IPS-18c (cell line): ENCODE results near the gene IFNA2.
A peak's percentile ranks its signal among the peaks of the same experiment; 100 is the strongest.
"Not testable (repeated sequence)": the region's sequence is repeated elsewhere in the genome, so short reads cannot be mapped to it uniquely, and the experiment has no call there.

ENCODE experiments used
- H3K4me3 ChIP-seq: 2 replicates; pipeline ENCODE4 v1.7.0; 2013; ENCODE audit warnings: low read depth, mild to moderate bottlenecking, low read length, moderate library complexity; ENCODE audit not compliant: insufficient read depth
- H3K9me3 ChIP-seq: one replicate; pipeline ENCODE4 v1.6.1; 2013; ENCODE audit warnings: mild to moderate bottlenecking, low read length, moderate library complexity; ENCODE audit not compliant: control insufficient read depth, insufficient read depth

Gene IFNA2

DNA sequence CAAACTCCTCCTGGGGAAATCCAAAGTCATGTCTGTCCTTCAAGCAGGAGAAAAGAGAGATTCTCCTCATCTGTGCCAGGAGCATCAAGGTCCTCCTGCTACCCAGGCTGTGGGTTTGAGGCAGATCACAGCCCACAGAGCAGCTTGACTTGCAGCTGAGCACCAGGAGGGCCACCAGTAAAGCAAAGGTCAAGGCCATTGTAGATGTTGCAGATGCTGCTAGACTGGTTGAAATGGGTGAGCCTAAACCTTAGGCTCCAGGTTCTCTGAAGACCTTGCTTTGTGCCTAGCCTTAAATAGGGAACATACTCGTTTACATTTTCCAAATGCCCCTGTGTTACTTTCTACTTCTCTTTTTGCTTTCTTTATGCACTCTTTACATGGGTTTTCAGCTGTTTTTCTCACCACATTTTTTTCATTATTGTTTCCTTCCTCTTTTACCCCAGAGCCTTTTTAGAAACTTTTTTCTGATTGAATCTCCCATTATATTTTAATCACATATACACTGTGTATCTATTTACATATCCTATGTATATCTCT lies at the start of gene IFNA2:
IFNA2 (minus strand) TSS at position 268 of the 540 bp plus-strand sequence; CDS start at position 199, 69 bp downstream.
- no peaks in the 10 kb centered on the region for H3K9me3 ChIP-seq
- H3K4me3 ChIP-seq: no peak within 1 kb of the TSS

DNA sequence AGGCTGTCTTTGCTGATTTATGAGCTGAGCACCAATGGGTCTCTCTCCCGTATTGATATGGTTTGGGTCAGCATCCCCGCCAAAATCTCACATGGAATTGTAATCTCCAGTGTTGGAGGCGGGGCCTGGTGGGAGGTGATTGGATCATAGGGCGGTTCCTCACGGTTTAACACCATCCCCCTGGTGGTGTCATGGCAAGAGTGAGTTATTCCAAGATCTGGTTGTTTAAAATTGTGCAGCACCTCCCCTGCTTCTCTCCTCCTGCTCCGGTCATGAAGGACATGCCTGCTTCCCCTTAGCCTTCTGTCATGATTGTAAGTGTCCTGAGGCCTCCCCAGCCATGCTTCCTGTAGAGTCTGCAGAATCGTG lies 49.8 kb upstream of the IFNA2 start:
- H3K9me3 ChIP-seq, H3K4me3 ChIP-seq: not testable (repeated sequence)

DNA sequence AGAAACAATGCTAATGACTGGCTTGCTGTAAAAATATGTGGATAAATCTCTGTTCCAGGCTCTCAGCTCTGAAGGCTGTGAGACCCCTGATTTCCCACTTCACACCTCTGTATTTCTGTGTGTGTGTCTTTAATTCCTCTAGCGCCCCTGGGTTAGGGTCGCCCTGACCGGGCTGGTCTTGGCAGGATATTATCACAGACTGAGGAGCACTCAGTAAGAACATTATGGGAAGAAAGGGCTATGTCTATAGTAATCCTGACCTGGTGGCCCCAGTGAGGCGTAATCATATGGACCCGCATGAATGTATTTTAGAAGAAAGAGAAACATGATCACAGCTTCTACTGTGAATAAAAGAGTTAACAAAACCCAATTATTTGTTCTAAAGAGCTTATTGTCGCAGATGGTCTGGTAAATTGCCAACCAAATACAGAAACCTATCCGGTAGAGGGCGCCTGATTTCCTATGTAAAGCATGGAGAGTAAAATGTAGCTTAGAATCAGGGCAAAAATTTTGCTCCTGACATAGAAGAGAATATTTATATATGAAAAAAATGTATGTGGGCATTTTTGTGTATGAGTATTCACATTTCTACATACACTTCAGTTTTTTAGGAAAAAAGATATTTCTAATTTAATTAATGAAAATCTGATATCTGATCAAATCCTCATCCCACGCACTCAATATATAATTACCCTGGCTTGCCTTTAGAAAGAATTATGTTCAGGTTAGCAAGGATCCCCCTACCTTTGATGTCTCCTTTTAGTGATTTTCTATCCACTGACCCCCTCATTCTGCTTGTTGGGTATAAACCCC lies 49.2 kb upstream of the IFNA2 start:
- no peak overlapping the region for H3K4me3 ChIP-seq
- H3K9me3 ChIP-seq: no peaks in the 10 kb centered on the region

DNA sequence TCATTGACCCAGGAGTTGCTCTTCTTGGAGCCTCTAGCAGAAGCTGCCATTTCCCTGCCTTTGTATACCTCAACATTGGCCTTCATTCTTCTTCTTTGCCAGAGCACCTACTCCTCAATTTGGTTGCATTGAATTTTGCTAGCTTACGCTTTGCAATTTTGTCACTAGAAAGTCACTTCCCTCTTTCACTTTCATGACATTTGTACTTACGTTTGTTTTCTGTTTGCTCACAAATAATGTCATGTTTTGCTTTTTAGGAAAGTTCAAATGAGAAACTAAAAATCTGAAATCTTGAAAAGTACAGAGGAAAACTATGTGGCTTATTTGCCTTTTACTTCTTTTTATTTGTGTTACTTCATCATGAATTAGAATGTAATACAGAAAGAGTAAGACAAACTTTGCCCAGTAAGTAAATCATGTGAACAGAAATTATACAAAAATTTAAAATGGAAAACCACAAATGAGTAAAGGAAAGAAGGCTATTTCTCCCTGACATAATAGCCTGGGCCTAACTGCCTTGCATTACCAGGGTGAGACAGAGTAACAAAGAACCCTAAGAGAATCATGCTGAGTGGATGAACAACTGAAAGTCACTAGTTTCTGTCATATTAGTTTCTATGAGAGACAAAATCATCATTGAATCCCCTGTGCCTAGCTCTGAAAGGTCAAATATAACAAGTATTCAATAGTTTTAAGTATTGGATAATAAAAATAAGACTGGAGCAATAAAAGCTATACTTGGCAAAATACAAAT lies 47.7 kb upstream of the IFNA2 start:
- Histone ChIP-seq H3K9me3 (no peaks in the 10 kb centered on the region), H3K4me3 (no peak overlapping the region)

DNA sequence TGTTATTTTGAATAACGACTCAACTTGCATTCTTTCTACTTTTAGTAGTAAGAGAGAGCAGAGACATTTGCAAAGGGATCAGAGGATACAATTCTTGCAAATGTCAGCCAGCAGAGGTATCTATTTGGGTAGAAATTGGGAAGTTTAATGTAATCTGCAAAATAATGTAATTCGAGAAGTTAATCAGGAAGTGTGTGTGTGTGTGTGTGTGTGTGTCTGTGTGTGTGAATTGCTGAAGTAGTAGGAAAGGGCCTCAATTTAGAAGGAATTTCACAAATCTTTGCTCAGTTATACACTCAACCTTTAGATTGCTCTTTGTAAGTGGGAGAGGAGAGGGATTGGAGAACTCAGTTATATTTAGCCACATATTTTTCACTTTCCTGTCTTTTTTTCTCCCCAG lies 44.0 kb upstream of the IFNA2 start:
- Histone ChIP-seq H3K9me3 (no peaks in the 10 kb centered on the region), H3K4me3 (no peak overlapping the region)

DNA sequence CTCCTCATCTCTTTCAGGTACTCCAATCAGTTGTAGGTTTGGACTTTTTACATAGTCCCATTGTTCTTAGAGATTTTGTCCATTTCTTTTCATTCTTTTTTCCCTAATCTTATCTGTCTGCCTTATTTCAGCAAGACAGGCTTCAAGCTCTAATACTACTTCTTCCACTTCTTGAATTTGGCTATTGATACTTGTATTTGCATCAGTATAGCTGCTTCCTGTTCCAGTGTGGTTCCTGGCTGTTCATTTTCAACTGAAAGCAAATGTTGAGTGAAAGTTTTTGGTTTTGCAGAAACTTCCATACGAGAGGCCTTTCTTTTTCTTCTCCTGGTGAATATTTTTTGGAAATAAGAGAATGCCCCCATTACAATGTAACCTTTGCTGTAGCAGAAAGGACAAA lies 43.0 kb upstream of the IFNA2 start:
- no peaks in the 10 kb centered on the region for H3K9me3 ChIP-seq
- no peak overlapping the region for H3K4me3 ChIP-seq

DNA sequence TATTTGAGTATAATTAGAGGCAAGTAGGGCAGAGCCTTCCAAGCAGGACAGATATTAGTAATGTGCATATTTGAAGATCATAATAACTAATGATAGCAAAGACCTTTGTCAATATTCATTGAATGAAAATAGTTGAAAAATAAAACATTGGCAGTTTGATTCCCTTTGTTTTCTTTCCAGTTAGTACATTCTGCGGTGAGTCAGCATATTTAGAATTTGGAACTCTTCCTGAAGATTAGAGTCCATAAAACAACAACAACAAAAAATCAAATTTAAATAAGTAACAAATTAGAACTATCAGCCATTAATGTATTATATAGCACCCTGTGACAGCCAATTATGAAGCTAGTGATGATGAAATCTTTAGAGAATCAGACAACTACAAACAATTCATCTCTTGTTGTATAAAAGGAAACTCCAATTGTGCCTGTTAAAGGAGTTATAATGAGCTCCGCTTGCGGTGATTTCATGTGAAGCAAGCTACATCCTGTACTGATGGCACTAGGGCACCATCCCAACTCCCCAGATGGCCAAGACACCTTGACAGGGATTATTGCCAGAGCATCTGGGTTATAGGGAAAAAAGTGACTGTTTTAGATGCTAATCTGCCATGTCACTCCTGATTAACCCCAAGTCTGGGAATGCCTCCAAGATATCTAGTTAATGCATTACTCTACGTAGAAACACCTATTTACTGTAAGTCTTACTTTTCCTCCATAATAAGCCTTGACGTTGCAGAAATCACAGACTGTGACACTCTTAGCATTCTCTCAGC lies 30.5 kb upstream of the IFNA2 start:
- Histone ChIP-seq H3K4me3 (no peak overlapping the region), H3K9me3 (no peaks in the 10 kb centered on the region)

DNA sequence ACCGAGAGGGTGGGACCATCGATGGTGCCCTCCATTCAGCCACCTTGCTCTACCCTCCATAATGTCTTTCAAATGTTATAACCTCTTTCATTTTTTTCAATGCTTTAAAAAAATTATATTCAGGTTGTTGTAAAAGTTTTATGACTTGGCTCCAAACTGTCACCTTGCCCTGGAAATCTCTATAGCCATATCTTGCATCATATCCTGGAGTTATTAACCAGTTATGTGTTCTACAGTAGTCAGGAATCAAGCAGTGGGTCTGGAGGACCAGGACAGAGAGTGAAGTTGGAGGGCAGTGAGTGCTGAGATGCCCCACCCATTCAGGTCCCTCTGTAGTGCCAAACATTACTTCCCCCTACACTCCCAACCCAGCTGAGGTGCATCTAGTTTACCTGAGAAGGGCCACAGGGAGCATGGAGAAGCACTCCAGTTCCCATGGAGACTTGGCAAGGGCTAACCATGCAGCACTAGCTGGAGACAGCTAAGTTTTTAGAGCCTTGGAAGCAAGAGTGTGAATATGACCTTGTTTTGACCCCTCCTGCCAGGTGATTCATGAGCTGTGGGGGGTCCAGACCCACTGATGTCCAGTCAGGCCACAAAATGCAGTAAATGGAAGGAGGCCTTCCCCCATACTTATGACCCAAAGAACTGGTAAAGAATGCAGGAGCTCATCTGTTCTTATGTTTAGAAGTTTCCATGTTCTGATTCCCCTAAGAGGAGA lies 29.2 kb upstream of the IFNA2 start:
- no peaks in the 10 kb centered on the region for H3K9me3 ChIP-seq
- H3K4me3 ChIP-seq: no peak overlapping the region

DNA sequence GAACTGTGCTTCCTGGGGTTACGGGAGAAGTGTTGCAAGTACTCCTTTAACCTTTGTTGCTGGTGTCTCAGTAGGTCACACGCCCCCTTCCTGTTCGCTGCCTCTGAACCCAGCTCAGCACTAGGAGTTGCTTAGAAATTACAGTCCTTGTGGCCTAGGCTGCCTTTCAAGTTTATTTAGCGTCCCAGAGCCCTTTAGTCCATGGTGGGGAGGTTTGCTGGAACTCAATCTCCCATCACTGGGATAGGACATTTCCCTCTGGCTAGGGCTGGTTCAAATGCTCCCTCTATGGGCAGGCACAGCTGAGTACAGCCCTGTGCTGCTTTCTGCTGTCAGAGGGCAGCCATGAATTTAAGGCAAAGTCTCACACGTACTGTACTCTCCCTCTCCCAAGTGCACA lies 28.4 kb upstream of the IFNA2 start:
- H3K4me3 ChIP-seq: no peak overlapping the region
- H3K9me3 ChIP-seq: no peaks in the 10 kb centered on the region

DNA sequence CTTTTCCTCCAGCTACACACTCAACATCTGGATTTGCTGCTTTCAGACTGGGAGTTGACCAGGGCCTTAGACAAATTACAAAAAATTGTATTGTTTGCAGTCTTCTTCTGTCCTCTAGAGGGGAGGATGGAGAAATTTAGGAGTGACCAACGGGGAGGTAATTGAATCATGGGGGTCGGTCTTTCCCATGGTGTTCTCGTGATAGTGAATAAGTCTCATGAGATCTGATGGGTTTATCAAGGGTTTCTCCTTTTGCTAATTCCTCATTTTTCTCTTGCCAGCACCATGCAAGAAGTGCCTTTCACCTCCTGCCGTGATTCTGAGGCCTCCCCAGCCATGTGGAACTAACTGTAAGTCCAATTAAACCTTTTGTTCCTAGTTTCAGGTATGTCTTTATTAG lies 28.0 kb upstream of the IFNA2 start:
- H3K4me3 ChIP-seq: no peak overlapping the region
- no peaks in the 10 kb centered on the region for H3K9me3 ChIP-seq

DNA sequence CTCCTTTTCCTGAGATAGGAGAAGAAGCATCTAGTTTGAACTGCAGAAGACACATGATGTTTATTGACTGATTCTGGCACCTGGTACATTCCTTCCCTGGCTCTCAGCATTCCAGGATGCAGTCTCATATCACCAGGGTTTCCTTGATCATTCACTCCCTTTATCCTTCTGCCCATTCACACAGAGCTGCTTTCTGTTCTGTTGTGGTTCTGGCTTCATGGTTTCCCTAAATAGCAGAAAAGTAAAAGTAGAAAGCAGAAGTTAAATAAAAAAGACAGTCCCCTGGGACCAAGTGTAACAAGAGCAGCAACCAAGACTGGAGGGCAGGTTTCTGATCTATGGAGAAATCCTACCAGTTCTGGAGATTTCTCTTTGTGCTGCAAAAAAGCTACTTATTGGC lies 26.9 kb upstream of the IFNA2 start:
- no peaks in the 10 kb centered on the region for H3K9me3 ChIP-seq
- no peak overlapping the region for H3K4me3 ChIP-seq

DNA sequence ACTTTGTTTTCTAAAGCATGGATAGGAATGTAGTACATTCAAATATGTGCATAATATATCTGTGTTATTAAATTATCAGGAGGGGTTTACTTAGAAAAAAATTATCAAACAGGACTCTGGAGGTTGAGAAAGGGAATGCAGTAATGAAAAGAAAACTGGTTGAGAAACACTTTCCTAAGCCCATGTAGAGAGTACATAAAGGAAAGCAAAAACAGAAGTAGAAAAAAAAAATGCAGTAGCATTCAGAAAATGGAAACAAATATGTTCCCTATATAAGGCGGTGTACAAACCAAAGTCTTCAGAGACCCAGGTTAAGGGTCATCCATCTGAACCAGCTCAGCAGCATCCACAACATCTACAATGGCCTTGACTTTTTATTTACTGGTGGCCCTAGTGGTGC lies 23.6 kb upstream of the IFNA2 start, which contains the start of gene IFNA8:
IFNA8 (plus strand) TSS at position 301 of the 400 bp plus-strand sequence; CDS start at position 361, 60 bp downstream.
- Histone ChIP-seq H3K4me3 (no peak within 1 kb of the TSS), H3K9me3 (no peaks in the 10 kb centered on the region)

DNA sequence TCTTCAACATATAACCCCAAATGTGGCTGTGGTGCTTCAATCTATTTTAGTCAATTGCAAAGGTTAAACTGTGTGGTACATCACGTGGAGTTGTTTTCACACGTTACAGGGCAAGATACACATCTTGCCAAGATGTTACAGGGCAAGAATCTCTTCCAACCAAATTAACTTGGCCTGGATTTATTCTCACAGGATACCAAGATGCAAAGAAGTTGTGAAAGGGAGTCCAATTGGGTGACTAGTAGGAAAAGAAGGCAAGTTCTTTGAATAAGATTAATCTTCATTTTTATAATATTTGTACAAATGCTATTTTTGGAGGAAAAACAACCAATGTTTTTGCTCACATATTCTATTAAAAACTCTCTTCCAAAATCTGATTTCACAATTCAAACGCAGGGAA lies 18.9 kb upstream of the IFNA2 start:
- Histone ChIP-seq H3K4me3 (no peak overlapping the region), H3K9me3 (no peaks in the 10 kb centered on the region)

DNA sequence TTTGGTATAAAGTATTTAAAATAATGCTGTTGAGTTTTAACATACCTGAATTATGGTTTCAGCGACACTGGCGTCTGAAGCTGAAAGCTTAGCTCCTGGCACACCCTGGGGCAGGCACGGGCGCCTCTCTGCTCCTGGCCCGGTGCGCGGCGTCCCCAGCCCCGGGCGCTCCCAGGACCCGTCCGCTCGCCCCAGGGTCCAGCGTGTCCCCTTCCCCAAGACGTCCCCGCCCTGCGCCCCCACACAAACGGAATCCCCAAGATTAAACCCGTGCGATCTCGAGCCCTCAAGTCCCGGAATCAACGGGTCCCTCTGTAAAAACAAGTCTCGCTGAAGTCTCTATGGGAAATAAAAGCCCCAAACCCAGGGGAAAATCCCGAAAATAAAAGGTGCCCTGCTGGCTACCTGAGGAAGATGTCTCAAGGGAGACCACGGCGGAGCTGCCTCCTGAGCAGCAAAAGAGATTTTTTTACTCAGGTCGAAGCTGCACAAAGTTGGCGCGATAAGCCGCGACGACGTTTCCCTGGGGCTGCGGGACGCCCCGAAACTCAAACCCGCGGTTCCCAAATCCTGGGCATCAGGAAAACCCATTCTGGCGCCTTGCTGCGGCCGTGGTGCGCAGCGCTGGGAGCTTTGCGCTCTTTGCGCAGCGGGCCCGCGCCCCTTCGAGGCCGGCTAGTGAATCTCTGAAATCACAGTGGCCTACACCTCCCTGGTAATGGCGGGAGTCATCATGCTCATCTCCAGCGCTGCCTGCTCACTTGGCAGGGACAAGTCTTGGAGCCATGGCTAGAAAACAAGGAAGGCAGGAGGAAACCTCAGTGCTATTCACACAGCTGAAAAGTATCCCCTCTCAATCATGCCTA lies 17.4 kb upstream of the IFNA2 start:
- Histone ChIP-seq H3K9me3 (no peaks in the 10 kb centered on the region), H3K4me3 (peak overlapping the region; percentile 60)

DNA sequence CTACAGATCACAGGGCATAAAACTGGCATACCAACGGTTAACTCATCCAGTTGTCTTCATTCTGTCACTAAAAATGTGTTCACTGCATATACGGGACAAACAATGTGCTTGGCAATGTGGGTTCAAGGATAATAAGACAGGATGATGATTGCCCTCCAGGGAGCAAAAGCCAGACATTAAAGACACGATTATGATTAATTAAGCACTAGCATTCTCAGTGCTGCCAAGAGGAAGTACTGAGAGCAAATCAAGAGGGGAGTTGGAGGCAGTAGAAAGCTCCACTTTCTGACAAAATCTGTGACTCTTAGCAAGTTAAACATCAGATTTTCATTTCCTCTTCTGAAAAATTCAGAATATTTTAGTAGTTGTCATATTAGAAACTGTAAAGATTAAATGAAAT lies 14.8 kb upstream of the IFNA2 start:
- Histone ChIP-seq H3K4me3 (no peak overlapping the region), H3K9me3 (no peaks in the 10 kb centered on the region)

DNA sequence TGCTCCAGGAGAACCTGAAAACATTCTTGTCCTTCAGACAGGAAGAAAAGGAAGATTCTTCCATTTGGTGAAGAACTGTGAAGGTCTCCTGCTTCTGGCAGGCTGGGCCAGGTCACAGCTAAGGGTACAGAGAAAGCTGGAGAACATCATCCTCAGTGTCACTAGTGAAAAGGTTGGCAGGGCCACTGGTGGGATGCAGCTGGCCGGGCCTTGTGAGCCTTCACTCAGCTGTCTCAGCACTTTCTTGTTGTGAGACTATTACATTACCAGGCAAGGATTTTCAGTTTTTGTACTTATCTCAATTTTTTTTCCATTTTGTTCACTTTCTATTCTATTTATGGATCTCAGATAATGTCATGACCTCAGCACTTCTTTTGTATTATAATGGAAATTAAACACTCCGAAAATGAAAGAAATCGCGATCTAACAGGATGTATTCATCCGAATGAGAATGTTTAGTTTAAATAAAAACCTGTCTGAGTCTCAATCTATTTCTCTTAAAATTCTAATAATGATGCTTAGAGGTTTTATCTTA lies 13.8 kb upstream of the IFNA2 start:
- Histone ChIP-seq H3K9me3 (no peaks in the 10 kb centered on the region), H3K4me3 (no peak overlapping the region)
